OCI-LY7 (cell line): ENCODE results near the gene FXYD2.

ENCODE experiments used
- EZH2phosphoT487 ChIP-seq: fragments of 200-600 bp; sonication (generic); IDR thresholded peaks from 2 replicates; pipeline ENCODE4 v1.6.1; 2018; ENCODE audit warnings: low read depth, borderline replicate concordance, mild to moderate bottlenecking, mixed run types, antibody characterized with exemption, low read length, moderate library complexity, mixed read lengths
- TF ChIP-seq, protein P1 (sequence below): fragments of 200-600 bp; sonication (generic); conservative IDR thresholded peaks from 2 replicates; pipeline ENCODE4 v1.5.1; 2014; ENCODE audit warnings: mild to moderate bottlenecking, antibody characterized with exemption, low read length, moderate library complexity, mixed read lengths

DNA sequence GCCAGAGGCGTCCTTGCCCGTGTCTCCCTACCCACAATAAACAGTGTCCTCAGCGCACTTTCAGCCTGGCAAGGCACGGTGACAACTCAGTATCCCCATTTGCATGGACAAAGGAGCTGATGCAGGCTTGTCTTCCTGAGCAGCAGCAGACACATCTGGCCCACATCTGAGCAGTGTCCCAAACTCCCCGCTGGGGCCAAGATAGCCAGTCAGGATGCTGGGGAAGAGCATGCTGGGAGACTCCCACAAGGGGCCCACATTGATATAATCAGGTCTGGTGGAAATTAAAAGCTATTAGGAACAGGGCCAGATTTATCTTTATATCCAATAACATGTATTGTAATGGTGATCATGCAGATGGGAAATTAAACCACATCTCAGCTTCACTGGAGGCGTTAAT, 52.2 kb downstream of the FXYD2 start:
- TF ChIP-seq, protein P1, sequence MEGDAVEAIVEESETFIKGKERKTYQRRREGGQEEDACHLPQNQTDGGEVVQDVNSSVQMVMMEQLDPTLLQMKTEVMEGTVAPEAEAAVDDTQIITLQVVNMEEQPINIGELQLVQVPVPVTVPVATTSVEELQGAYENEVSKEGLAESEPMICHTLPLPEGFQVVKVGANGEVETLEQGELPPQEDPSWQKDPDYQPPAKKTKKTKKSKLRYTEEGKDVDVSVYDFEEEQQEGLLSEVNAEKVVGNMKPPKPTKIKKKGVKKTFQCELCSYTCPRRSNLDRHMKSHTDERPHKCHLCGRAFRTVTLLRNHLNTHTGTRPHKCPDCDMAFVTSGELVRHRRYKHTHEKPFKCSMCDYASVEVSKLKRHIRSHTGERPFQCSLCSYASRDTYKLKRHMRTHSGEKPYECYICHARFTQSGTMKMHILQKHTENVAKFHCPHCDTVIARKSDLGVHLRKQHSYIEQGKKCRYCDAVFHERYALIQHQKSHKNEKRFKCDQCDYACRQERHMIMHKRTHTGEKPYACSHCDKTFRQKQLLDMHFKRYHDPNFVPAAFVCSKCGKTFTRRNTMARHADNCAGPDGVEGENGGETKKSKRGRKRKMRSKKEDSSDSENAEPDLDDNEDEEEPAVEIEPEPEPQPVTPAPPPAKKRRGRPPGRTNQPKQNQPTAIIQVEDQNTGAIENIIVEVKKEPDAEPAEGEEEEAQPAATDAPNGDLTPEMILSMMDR: no peak
- TF ChIP-seq EZH2phosphoT487: no peak
